ENCODE data around the gene LRRN2.
"Not testable (repeated sequence)": the region's sequence is repeated elsewhere in the genome, so short reads cannot be mapped to it uniquely, and the experiment has no call there.

The LRRN2 gene

GRCh38 chr1:204571128-204571527 is 114.4 kb downstream of the LRRN2 start:
- DNase-seq, result no peak

DNA sequence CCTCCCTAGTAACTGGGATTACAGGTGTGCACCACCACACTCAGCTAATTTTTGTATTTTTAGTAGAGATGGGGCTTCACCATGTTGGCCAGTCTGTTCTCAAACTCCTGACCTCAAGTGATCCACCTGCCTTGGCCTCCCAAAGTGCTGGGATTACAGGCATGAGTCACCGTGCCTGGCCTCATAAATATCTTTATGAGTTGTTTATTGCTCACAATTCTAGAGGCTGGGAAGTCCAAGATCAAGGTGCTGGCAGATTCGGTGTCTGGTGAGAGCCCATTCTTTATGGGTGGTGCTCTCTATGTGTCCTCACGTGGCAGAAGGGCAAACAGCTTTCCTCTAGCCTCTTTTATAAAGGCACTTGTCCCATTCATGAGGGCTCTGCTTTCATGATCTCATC is 115.5 kb downstream of the LRRN2 start:
- not testable (repeated sequence) for DNase-seq

DNA sequence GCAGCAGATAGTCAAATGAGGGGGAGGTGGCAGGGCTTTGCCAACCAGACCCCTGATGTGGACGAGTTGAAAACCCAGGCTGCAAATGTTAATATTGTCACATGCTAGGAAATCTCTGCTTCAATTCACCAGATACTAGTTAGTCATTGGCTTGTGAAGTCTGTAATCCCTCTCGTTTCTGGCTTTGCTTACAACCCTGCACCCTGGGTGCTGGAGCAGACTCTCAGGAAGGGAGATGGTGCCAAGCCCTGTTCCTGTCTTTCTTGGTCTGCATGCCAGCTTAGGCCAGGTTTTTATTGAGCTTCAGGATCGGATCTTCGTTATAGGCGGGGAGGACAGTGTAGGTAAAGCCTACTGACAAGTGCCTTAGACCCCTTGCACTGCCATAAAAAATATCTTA is 116.1 kb downstream of the LRRN2 start:
- DNase-seq, result no peak

DNA sequence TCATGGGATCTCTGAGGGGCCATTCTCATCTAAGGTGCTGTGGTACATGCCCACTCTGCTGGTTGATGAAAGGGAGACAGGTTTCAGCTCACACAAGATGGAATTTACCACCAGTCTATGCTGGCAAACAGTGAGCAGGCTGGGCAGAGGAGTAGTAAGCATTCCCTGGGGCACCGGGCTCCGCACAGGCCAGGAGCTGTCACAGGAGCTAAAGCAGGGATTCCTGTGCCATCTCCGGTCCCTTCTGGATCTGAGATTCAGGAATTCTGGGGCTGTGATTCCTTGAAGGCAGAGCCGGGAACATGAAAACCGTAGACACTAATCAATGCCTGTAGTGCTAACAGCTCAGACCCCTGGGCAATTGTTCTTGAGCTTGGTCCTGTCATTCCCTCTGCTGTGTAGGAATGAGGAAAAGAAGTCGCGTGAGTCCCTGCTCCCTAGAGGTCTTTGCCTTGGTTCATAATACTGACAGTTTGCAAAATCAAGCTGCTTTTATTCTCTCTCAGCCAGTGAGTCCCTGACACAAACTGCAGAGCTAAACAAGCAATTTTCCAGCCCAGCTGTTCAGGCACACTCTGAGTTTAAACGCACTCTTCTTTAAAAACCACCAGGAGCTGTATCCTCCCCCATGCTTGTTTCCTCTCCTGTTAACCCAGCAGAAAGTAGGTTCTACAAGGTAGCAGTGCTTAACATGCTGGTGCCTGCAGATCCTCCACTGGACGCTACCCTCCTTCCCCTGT is 116.8 kb downstream of the LRRN2 start:
- no peak for DNase-seq

All from GOT3 (cell line).